ENCODE measurements around the gene RPL23. TPM values are rescaled to one million over a fixed set of nuclear protein-coding genes. Genes with fewer than 3 reads are reported as not detected.

RPL23 gene
- total RNA-seq, 1 experiment from 2014 or later, result 1,631 TPM

DNA sequence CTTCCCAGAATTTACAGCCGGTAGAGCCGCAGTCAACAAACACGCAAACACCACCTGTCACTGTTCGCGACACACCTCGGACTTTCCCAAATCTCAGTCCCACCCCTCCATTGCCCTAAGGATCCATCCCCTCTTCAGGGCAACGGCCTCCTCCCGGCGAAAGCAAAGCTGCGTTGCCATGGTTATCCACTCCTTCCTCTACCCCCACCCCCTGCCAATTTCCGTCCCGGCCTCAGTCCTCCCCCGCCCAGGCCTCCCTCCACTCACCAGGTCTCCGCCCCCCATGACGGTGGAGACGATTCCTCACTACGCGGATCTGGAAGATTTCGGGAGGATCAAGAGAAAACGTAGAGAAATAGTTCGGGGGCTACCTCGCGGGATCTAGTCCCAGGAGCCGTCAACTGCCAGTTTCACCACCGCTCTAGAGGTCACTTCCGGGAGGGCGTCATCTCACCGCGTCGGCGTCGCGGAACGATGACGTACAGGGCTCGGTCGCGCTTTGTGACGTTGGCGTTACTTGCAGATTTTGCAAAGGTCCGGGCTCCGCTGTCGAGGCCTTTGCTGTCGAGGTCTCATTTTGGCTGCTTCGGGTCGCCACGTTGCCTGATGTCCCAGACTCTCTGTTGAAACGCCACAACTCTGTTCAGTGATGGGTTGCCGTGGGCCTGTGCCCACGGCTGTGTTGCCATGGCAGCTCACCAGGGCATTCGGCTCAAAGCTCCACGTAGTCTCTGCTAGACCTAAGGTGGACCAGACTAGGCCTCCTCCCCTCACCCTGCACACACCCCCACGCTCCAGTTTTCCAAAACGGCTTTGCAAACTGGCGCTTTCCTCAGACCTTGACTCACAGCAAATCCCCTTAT, 28.4 kb downstream of the RPL23 start, which contains the start of gene CWC25:
Gene CWC25, minus strand, starts transcription at position 423 of the 863 bp plus-strand sequence. Its CDS starts 138 bp downstream, at position 285.
- Histone ChIP-seq H3K27me3 (ENCODE audit: insufficient read depth, low read length) (no peaks in the 10 kb centered on the region), H2AFZ (ENCODE audit: low read depth, low read length, poor library complexity, severe bottlenecking) (no peak within 1 kb of the TSS), H3K79me2 (ENCODE audit: insufficient read depth, low read length) (peaks cover 47% of the 10 kb centered on the region), H3K9me2 (ENCODE audit: insufficient read depth) (no peaks in the 10 kb centered on the region), H3K27ac (ENCODE audit: low read depth, low read length) (peak within 1 kb of the TSS; percentile 92), H3K9ac (ENCODE audit: low read length) (peak within 1 kb of the TSS; percentile 85), H3K4me3 (replicated peaks in 1 of 2; ENCODE audit: low read depth in 1 of 2, low read length in 2 of 2) (peak within 1 kb of the TSS; percentile 71 to 89), H3K9me3 (ENCODE audit: control insufficient read depth in 1 of 2, insufficient read depth in 1 of 2, low read depth in 1 of 2, low read length in 2 of 2) (no peaks in the 10 kb centered on the region), H3K36me3 (ENCODE audit: control insufficient read depth in 1 of 2, insufficient read depth in 2 of 2, low read length in 2 of 2) (peaks cover 9 to 10% of the 10 kb centered on the region in 2 experiments), H3K4me1 (ENCODE audit: control insufficient read depth in 1 of 2, insufficient read depth in 2 of 2, low read length in 2 of 2) (peaks cover 11 to 20% of the 10 kb centered on the region in 2 experiments), H4K20me1 (ENCODE audit: insufficient read depth) (no peaks in the 10 kb centered on the region), H3K4me2 (ENCODE audit: low read length) (peak within 1 kb of the TSS; percentile 79)
- BruUV-seq (replicated peaks), result TSS peak; percentile 80
- ChIA-PET RAD21 (ENCODE audit: low non-redundant PET in 1 of 2, low total read pairs in 2 of 2, uncharacterized antibody in 2 of 2, unreplicated experiment in 2 of 2) (no interaction called here), CTCF (no interaction called here), POLR2A (interaction anchor here (0.8 to 1.9 kb wide), 4 partner anchors 9 to 46 kb away, joined by 3 to 10 read pairs (median 4); partner anchors contain the start of genes LASP1 and RPL23)
- intact Hi-C loops (cut with micrococcal nuclease), result no loop called here
- DNase-seq (ENCODE audit: low read depth, low spot score) (peak; percentile 93), ATAC-seq (peak; percentile 82)
- peak; percentile 31; the same call in 1 of the 2 replicates for TF ChIP-seq RAD21 (IDR thresholded peaks at IDR 0.05; ENCODE audit: low read depth)
- TF ChIP-seq POLR2A (IDR thresholded peaks at IDR 0.05; ENCODE audit: borderline replicate concordance, extremely low read depth, insufficient read depth, insufficient read length), result peak; percentile 83
- TF ChIP-seq POLR2AphosphoS5 (IDR thresholded peaks at IDR 0.05; ENCODE audit: low read depth, low read length), result peak; percentile 96
- peak; percentile 66 for TF ChIP-seq TCF7L2 (IDR thresholded peaks at IDR 0.05; ENCODE audit: borderline replicate concordance, extremely low read depth, insufficient read depth, insufficient read length)
- TF ChIP-seq, protein P1, sequence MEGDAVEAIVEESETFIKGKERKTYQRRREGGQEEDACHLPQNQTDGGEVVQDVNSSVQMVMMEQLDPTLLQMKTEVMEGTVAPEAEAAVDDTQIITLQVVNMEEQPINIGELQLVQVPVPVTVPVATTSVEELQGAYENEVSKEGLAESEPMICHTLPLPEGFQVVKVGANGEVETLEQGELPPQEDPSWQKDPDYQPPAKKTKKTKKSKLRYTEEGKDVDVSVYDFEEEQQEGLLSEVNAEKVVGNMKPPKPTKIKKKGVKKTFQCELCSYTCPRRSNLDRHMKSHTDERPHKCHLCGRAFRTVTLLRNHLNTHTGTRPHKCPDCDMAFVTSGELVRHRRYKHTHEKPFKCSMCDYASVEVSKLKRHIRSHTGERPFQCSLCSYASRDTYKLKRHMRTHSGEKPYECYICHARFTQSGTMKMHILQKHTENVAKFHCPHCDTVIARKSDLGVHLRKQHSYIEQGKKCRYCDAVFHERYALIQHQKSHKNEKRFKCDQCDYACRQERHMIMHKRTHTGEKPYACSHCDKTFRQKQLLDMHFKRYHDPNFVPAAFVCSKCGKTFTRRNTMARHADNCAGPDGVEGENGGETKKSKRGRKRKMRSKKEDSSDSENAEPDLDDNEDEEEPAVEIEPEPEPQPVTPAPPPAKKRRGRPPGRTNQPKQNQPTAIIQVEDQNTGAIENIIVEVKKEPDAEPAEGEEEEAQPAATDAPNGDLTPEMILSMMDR (IDR thresholded peaks at IDR 0.05 in 2 of 3, conservative IDR thresholded peaks at IDR 0.05 in 1 of 3; ENCODE audit: borderline replicate concordance in 1 of 3, insufficient read depth in 1 of 3, low read depth in 2 of 3, low read length in 2 of 3), result no peak
- peak; percentile 84 for TF ChIP-seq SIN3A (IDR thresholded peaks at IDR 0.05; ENCODE audit: low read depth)
- TF ChIP-seq CEBPB (IDR thresholded peaks at IDR 0.05; ENCODE audit: low read depth), result no peak; the same call in 1 of the 2 replicates
- peak; percentile 72 for TF ChIP-seq ZBTB33 (IDR thresholded peaks at IDR 0.05; ENCODE audit: extremely low read depth, insufficient replicate concordance, low read length)
- TF ChIP-seq JUND (IDR thresholded peaks at IDR 0.05), result no peak
- peak; percentile 100 for TF ChIP-seq SRF (IDR thresholded peaks at IDR 0.05; ENCODE audit: low read depth)
- TF ChIP-seq, protein P2, sequence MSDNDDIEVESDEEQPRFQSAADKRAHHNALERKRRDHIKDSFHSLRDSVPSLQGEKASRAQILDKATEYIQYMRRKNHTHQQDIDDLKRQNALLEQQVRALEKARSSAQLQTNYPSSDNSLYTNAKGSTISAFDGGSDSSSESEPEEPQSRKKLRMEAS (IDR thresholded peaks at IDR 0.05), result peak; percentile 93
- TF ChIP-seq EGR1 (IDR thresholded peaks at IDR 0.05; ENCODE audit: low read depth), result no peak
- TF ChIP-seq SP1 (IDR thresholded peaks at IDR 0.05; ENCODE audit: low read depth), result peak; percentile 92
- TF ChIP-seq YY1 (IDR thresholded peaks at IDR 0.05; ENCODE audit: extremely low read depth, insufficient replicate concordance, low read depth, low read length), result peak; percentile 56
- TF ChIP-seq EZH2 (IDR thresholded peaks at IDR 0.05), result no peak
- TF ChIP-seq CBX3 (IDR thresholded peaks at IDR 0.05; ENCODE audit: low read depth), result peak; percentile 95; the same call in 1 of the 2 replicates
- TF ChIP-seq ZNF274 (IDR thresholded peaks at IDR 0.05; ENCODE audit: low read depth, low read length), result no peak
- TF ChIP-seq EZH2phosphoT487 (IDR thresholded peaks at IDR 0.05; ENCODE audit: borderline replicate concordance), result no peak
- TF ChIP-seq ZFX (IDR thresholded peaks at IDR 0.05), result peak; percentile 99
- TF ChIP-seq ELF1 (IDR thresholded peaks at IDR 0.05; ENCODE audit: borderline replicate concordance, low read depth), result peak; percentile 95
